Loucy (cell line): ENCODE measurements around the gene PLA2G15.

Experiments
- CTCF ChIP-seq: fragments of 200-600 bp; sonication (generic); conservative IDR thresholded peaks from 2 replicates; pipeline ENCODE4 v1.5.1; 2014; ENCODE audit warnings: mild to moderate bottlenecking, antibody characterized with exemption, low read length
- EZH2phosphoT487 ChIP-seq: fragments of 200-600 bp; IDR thresholded peaks from 2 replicates; pipeline ENCODE4 v1.6.1; 2018; ENCODE audit warnings: antibody characterized with exemption, mild to moderate bottlenecking, moderate library complexity, borderline replicate concordance

DNA sequence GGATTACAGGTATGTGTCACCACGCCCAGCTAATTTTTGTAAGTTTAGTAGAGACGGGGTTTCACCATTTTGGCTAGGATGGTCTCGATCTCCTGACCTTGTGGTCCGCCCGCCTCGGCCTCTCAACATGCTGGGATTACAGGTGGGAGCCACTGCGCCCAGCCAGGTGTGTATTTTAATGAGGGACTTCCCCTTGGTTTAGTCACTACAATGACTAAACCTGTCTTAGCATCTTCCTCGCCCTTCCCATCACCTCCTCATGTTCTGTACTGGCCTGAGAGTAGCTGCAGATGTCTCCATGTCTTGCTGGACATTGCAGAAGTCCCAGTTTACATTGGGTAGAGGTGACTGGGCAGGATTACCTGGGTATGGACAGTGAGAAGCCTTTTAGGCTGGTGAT is 28.7 kb downstream of the PLA2G15 start:
- TF ChIP-seq CTCF (no peak), EZH2phosphoT487 (no peak)
